Inferior parietal cortex (tissue), 1 donor: ENCODE measurements around the gene PHACTR3.

Experiments
- DNase-seq: peaks from one replicate; pipeline ENCODE4 v3.0.0-alpha.2; 2016; ENCODE audit errors: extremely low spot score

Gene PHACTR3

DNA sequence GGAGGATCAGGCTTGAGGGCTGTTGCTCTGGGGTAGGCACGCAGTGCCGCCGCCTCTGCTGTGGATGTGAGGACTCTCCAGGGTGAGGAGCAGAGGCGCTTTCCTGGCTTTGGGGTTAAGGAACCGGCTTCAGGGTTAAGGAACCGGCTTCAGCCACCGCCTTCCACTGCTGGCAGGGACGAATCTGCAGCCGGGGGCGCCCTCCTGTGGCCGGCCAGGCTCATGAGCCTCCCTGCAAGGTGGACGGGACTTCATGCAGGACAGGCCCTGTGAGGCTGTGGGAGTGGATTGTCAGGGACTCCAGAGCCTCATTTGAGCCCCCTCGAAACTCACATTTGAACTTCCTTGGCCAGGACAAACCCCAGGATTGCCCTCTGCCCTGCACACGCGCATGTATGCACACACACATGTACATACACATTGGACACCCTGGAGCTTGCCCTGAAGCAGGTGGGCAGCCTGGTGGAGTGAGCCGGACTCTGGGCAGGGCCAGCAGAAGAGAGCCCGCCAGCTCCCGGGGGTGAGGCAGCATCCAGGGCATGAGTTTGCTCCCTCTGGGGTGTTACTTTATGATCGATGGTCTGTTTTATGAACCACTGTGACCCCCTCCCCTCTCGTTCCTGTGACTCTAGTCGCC, 146.9 kb downstream of the PHACTR3 start:
- peak; percentile 81 for DNase-seq

DNA sequence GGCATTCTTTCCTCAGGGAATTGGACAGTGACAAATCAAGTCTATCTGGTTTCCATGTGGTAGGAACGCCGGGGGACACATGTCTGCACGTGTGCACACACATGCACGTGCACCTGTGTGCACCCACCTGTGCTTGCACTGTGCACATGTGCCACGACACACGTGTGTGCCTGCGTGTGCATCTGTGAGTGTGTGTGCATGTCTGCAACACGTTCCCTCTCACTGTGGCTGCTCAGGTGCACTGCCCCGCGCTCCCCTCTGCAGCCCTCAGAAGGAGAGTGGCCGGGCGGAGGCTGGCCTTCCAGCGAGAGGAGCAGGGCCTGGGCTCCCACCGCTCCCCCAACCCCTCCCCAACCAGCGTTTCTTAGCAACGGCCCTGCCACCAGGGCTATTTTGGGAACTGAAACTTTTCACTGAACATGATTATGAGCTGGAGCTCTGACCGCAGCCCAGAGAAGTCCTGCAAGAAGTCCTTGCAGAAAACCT, 147.8 kb downstream of the PHACTR3 start:
- DNase-seq, result peak; percentile 38

GRCh38 chr20:59752704-59753460, 148.5 kb downstream of the PHACTR3 start:
- DNase-seq, result no peak

DNA sequence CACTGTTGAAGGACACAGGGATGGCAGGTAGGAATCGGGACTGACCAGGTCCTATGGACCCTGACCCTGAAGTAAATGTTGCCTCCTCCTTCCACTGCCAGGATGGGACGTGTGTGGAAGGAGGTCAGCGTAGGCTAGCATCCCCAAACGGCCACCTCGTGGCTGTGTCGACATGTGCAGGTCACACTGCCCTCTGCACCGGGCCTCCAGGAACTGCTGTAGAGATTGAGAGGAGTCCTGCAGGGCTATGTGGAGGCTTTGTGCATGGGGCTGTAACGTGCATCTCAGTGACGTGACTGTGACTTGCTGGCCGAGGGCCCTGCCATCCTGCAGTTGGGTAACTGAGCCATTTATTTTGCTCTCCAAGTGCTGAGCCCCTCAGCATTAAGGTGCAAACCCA, 149.5 kb downstream of the PHACTR3 start:
- no peak for DNase-seq

- DNase-seq, result no peak
Observed at GRCh38 chr20:59754551-59754950, 150.2 kb downstream of the PHACTR3 start.

GRCh38 chr20:59756241-59756640, 151.9 kb downstream of the PHACTR3 start:
- no peak for DNase-seq

DNA sequence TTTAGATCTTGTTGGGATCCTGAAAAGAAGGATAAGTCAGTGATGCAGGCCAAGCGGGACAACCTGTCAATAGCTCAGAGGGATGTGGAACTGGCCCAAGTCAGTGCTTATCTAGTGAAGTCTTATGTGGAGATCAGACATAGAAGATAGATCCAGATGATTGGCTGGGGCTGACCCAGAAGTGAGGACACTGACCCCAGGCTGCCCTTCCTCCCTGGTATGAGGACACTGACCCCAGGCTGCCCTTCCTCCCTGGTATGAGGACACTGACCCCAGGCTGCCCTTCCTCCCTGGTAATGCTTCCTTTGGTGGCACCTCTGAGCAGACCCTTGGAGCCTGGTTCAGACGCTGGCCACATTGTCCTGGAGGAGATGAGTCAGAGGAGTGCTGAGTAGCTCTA, 159.7 kb downstream of the PHACTR3 start:
- DNase-seq, result no peak

DNA sequence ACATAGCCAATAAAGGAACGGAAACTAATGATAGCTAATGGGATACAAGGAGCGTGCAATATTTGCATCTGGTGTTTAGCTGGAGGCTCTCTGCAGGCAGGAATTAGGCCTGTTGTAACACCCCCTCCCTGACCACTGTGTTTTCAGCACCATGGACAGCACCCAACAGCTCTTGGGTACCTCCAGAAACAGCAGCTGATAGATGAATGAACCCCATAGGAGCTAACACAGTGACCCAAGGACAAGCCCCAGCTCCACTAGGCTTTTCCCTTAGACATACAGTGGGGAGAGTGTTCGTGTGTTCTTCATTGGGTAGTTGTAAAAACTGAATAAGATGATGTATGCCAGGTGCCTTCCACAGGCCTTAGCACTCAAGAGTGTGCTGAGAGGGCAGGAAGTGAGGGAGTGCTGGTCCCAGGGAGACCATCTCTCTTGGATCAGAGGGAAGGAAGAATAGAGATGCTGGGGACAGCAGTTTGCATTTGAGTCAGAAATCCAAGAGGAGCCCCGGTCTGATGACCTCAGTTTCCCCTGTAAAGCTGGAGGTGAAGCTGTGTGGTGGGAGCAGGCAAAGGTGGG, 161.3 kb downstream of the PHACTR3 start:
- no peak for DNase-seq

DNA sequence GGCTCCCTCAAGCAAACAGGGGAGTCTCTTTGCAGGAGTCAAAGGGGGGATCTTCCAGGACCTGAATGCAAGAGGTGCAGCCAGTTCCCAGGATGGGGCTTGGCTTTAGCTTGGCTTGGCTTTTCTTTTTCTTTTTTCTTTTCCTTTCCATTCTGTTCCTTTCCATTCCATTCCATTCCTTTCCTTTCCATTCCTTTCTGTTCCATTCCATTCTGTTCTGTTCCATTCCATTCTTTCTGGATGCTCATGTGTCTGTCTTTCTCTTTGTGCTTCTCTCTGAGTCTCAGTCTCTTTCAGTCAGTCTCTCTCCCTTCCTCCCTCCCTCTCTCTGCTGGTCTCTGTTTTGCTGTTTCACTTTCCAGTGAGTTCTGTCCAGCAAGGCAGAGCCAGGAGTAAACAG, 163.3 kb downstream of the PHACTR3 start:
- no peak for DNase-seq

DNA sequence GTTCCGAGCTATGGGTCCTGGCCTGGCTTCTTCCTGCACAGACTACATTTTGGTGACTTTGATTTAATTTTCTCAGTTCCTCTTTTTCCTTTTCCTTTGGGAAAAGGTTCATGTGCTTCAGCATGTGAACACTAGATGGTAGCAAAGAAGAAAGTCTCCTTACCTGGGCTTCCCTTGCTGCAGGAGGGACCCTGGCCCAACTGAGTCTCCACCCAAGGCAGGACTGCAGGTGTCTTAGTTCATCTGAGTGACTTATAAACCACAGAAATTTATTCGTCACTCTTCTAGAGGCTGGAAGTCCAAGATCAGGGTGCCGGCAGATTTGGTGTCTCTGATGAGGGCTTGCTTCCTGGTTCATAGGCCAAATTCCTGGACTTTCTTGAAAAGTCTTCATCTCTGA, 165.9 kb downstream of the PHACTR3 start:
- DNase-seq, result no peak

- no peak for DNase-seq
Observed at GRCh38 chr20:59770851-59771250, 166.5 kb downstream of the PHACTR3 start.

DNA sequence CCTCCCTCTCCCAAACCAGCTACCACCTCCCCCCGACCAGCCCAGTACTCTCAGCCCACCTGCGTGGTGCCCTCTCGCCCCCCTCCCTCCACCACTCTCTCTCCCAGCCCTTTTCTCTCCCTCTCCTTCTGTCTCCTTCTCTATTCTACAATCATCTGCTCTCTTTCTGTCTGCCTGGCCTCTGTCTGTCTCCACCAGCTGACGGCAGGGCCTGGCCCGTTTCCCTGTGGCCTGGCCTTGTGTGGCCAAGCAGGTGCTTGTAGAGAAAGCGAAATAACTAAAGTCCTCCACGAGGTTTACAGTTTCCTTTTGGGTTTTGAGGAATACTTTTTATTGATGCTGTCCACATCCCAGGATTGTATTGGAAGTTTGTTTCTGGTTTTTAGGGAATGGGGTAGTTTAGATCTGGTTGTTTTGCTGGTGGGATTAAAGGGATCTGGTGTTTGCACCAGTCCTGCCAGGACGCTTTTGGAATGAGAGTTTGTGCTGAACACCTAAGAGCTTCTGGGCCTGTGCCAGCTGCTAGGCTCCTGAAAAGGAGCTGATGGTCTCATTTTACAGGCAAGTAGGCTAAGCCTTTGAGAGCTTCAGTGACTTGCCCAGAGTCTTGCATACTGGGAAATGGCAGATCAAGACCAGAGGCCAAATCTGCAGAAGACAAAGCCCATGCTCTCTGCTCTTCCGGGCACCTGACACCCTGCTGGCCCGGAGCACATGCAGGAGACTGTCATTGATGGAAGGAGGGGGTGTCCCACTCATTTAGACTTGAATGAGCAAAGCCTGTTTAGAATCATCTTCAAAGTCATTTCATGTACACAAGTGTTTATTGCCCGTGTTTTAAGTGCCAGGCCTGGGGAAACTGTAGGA, 167.4 kb downstream of the PHACTR3 start:
- DNase-seq, result no peak

GRCh38 chr20:59772373-59772705, 168.0 kb downstream of the PHACTR3 start:
- no peak for DNase-seq

GRCh38 chr20:59772931-59773913, 168.9 kb downstream of the PHACTR3 start:
- no peak for DNase-seq

DNA sequence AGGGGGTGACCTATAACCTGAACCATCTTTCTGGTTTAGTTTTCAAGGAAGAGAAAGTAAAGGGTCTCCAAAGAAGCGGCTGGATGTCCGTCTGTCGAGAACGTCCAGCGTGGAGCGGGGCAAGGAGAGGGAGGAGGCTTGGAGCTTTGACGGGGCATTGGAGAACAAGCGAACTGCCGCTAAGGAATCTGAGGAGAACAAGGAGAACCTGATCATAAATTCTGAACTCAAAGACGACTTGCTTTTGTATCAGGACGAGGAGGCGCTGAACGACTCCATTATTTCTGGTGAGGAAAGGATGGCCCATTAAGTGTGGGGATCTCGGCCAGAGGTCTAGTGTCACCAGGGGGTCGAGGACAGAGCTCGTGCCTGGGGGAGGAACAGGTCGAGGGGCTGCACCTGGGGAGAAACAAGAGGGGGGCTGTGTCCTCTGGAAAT, 169.9 kb downstream of the PHACTR3 start:
- no peak for DNase-seq

DNA sequence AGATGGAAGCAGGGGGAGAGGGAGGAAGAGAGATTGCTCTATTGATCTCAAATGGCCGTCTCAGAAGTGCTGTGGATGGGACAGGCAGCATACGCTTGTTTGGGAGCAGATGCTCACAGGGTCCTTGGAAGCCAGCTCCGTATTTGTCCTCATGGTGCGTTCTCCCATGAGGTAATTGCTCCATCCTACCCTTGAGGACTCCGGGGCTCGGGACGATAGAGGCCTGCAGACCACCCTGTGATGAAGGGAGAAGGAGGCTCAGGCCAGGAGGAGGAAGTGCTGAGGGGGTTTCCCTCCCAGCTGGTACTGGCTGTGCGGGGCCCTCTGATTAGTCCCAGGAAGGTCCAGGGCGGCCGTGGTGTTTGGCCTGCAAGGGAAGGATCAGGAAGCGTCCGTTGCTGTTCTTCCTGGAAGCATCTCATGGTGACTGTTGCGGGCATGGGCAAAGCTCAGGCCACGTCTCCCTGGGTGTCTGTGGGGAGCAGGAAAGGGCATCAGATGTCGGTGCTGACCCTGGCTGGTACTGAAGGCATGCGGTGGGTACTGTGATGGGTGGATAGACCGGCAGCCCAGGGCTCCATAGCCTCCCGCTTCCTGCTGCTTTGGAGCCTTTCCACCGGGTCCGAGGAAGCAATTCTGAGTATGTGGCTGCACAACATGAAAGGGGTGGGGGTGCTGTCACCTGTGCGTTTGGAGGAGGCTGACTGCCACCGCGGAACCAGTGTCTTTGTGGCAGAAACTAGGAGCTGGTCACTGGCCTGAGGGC, 170.8 kb downstream of the PHACTR3 start:
- no peak for DNase-seq

- no peak for DNase-seq
Observed at GRCh38 chr20:59775687-59776055, 171.3 kb downstream of the PHACTR3 start.

GRCh38 chr20:59776059-59776603, 171.8 kb downstream of the PHACTR3 start:
- DNase-seq, result no peak

DNA sequence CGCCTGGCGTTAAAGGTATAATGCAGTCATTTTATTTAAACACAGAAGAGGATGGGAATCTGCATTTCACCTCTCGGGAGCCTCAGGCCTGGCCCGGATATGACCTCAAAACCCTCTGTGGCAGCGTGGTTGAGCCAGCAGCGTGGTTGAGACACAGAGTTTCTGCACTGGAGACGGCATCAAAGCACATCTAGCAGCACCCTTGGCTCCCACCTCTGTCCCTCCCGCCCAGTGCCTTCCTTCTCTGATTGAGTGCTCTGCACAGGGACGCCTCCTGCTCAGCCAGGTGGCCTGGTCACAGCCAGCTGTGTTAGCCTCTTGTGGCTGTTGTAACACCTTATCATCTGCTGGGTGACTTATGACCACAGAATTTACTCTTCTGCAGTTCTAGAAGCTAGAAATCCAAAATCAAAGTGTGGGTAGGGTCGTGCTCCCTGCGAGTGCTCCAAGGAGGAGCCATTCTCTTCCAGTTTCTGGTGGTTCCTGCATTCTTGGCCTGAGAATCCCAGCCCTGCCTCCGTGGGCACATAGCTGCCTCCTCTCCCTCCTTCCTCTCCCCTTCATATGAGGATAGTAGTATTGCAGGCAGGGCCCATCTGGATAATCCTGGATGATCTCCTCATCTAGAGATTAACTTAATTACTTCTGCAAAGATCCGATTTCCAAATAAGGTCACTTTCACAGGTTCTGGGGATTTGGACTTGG, 172.4 kb downstream of the PHACTR3 start:
- no peak for DNase-seq
